SK-N-MC (cell line): ENCODE data around the gene RGS19.

ENCODE experiments used
- DNase-seq: peaks from one replicate; pipeline ENCODE4 v3.0.0-alpha.2; 2011; ENCODE audit warnings: low read depth, low spot score
- H3K27ac ChIP-seq: fragments of 200-600 bp; sonication (generic); 2 replicates; pipeline ENCODE4 v1.5.1; 2016; ENCODE audit warnings: mixed run types
- H3K36me3 ChIP-seq: fragments of 200-600 bp; sonication (generic); 2 replicates; pipeline ENCODE4 v1.6.1; 2017; ENCODE audit warnings: antibody characterized with exemption, low read length, mixed read lengths; ENCODE audit not compliant: insufficient read depth
- H3K4me3 ChIP-seq: fragments of 200-600 bp; sonication (generic); 2 replicates; pipeline ENCODE4 v1.5.1; 2016
- H3K9ac ChIP-seq: fragments of 200-600 bp; sonication (generic); 2 replicates; pipeline ENCODE4 v1.8.0; 2017; ENCODE audit warnings: mixed run types, mixed read lengths; ENCODE audit not compliant: insufficient read length
- H3K9me3 ChIP-seq: fragments of 200-600 bp; sonication (generic); 2 replicates; pipeline ENCODE4 v1.6.1; 2017; ENCODE audit warnings: low read depth, mild to moderate bottlenecking, antibody characterized with exemption, low read length, moderate library complexity, mixed read lengths
- EZH2 ChIP-seq: fragments of 200-600 bp; sonication (generic); IDR thresholded peaks from one replicate; pipeline ENCODE4 v1.6.1; 2017; ENCODE audit warnings: antibody characterized with exemption
- FOXP2 ChIP-seq: optimal IDR thresholded peaks from 2 replicates; pipeline ENCODE3; 2011; ENCODE audit warnings: mild to moderate bottlenecking, moderate library complexity; ENCODE audit not compliant: insufficient read depth; ENCODE audit errors: extremely low read length, control extremely low read depth
- POLR2AphosphoS5 ChIP-seq: IDR thresholded peaks from 2 replicates; pipeline ENCODE4 v1.6.1; 2012; ENCODE audit warnings: mild to moderate bottlenecking, low read depth, low read length, borderline replicate concordance

The RGS19 gene

GRCh38 chr20:64032706-64033624, 46.4 kb downstream of the RGS19 start:
- Histone ChIP-seq H3K27ac (no peak overlapping the region), H3K9ac (no peak overlapping the region), H3K9me3 (no peaks in the 10 kb centered on the region), H3K4me3 (no peak overlapping the region), H3K36me3 (peaks cover 25% of the 10 kb centered on the region; the same call in 1 of the 2 replicates)
- TF ChIP-seq EZH2 (no peak), FOXP2 (no peak), POLR2AphosphoS5 (no peak)
- DNase-seq = no peak

- no peak for TF ChIP-seq POLR2AphosphoS5
- no peak for TF ChIP-seq FOXP2
- no peak for TF ChIP-seq EZH2
- Histone ChIP-seq H3K4me3 (no peak overlapping the region), H3K9me3 (no peaks in the 10 kb centered on the region), H3K9ac (no peak overlapping the region), H3K36me3 (peaks cover 36% of the 10 kb centered on the region; the same call in 1 of the 2 replicates), H3K27ac (no peak overlapping the region)
- DNase-seq = no peak
These were observed 47.5 kb downstream of the RGS19 start for GRCh38 chr20:64031822-64032314.

DNA sequence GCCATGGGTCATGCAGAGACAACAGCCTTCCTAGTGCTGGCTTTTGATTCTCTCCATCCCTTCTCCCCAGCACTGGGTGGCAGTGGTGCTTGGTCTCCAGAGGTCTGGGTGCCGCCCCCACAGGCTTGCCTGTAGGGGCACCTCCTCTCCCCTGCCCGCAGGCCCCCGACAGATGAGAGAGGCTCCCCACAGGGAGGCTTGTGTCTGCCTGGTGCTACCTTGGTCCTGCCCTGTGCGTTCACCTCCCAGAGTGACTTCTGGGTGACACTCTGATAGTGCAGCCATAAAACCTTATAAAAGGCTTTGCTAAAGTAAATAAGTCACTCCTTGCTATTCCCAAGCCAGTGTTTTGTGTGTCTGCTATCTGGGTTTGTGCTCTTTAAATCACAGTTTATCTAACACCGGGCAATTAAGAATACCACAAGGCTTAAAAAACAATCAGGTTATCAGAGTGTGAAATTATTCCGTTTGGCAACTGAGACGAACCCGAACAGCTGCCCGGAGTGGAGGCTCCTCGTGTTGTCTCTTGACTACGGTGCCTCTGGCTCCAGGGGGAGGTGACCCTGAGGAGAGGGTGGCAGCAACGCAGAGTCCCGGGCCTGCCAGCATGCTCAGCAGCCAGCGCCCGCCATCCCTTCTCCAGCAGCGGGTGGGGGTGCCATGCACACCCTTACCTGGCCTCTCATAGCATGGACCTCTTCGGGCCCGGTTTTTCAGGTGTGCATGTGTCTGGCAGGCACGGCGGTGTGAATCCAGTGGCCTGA, 48.8 kb downstream of the RGS19 start:
- Histone ChIP-seq H3K27ac (no peak overlapping the region), H3K4me3 (no peak overlapping the region), H3K9me3 (no peaks in the 10 kb centered on the region), H3K36me3 (peaks cover 46% of the 10 kb centered on the region; the same call in 1 of the 2 replicates), H3K9ac (no peak overlapping the region)
- no peak for TF ChIP-seq EZH2
- no peak for TF ChIP-seq FOXP2
- no peak for TF ChIP-seq POLR2AphosphoS5
- no peak for DNase-seq

DNA sequence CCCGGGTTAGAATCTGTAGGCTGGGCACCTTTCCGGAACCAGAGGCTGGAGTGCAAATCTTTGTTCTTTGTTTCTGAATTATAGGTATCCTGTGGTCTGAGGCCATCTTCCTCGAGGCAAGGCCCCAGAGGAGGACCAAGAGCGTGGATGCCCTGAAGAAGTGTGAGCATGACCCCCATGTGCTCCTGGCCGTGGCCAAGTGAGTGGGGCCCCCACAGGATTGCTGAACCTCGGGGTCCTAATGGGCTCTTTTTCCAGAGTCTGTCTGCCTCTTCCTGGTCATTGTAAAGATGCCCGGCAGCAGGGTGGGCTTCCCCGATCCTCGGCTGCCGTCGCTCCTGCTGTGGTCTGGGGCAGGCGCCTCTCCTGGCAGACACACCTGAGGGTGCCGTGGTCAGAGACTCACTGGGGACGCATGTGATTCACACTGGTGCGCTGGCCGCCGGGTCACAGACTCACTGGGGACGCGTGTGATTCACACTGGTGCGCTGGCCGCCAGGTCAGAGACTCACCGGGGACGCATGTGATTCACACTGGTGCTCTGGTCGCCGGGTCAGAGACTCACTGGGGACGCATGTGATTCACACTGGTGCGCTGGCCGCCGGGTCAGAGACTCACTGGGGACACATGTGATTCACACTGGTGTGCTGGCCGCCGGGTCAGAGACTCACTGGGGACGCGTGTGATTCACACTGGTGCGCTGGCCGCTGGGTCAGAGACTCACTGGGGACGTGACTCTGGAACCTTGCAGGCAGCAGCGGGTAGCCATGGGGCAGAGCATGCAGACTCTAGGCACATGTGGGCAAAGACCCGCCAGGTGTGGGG, 49.8 kb downstream of the RGS19 start:
- no peak for DNase-seq
- peaks cover 55% of the 10 kb centered on the region; the same call in 1 of the 2 replicates for H3K36me3 ChIP-seq
- H3K27ac ChIP-seq = no peak overlapping the region
- no peak for TF ChIP-seq POLR2AphosphoS5
- no peak for TF ChIP-seq EZH2
- TF ChIP-seq FOXP2 = no peak
- H3K4me3 ChIP-seq = no peak overlapping the region
- no peak overlapping the region for H3K9ac ChIP-seq
- no peaks in the 10 kb centered on the region for H3K9me3 ChIP-seq

GRCh38 chr20:64027981-64028685, 51.2 kb downstream of the RGS19 start:
- H3K27ac ChIP-seq = no peak overlapping the region
- H3K9me3 ChIP-seq = no peaks in the 10 kb centered on the region
- H3K36me3 ChIP-seq = peaks cover 69% of the 10 kb centered on the region; the same call in 1 of the 2 replicates
- TF ChIP-seq FOXP2 (no peak), POLR2AphosphoS5 (no peak), EZH2 (no peak)
- no peak overlapping the region for H3K4me3 ChIP-seq
- no peak for DNase-seq
- no peak overlapping the region for H3K9ac ChIP-seq

DNA sequence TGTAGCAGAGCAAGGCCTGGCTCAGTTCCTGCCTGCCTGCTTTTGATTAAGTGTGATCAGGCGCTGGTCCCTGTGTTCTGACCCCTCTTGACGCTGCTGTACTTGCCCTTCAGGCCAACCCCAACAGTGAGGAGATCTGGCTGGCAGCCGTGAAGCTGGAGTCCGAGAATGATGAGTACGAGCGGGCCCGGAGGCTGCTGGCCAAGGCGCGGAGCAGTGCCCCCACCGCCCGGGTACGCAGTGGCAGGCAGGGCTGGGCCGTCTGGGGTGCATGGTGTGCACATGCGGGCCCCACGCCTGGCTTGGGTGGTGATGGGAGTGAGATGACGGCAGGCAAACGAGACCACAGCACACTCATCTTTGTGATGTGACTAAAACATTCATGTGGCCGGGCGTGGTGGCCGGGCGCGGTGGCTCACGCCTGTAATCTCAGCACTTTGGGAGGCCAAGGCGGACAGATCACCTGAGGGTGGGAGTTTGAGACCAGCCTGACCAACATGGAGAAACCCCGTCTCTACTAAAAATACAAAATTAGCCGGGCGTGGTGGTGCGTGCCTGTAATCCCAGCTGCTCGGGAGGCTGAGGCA, 53.4 kb downstream of the RGS19 start:
- H3K9me3 ChIP-seq = no peaks in the 10 kb centered on the region
- H3K27ac ChIP-seq = no peak overlapping the region
- DNase-seq = no peak
- no peak overlapping the region for H3K4me3 ChIP-seq
- H3K36me3 ChIP-seq = peaks cover 76% of the 10 kb centered on the region; the same call in 1 of the 2 replicates
- no peak overlapping the region for H3K9ac ChIP-seq
- TF ChIP-seq EZH2 (no peak), POLR2AphosphoS5 (no peak), FOXP2 (no peak)

GRCh38 chr20:64025101-64025825, 54.1 kb downstream of the RGS19 start:
- H3K36me3 ChIP-seq = peaks cover 76% of the 10 kb centered on the region; the same call in 1 of the 2 replicates
- TF ChIP-seq FOXP2 (no peak), EZH2 (no peak), POLR2AphosphoS5 (no peak)
- no peak for DNase-seq
- H3K9me3 ChIP-seq = no peaks in the 10 kb centered on the region
- H3K4me3 ChIP-seq = no peak overlapping the region
- H3K27ac ChIP-seq = no peak overlapping the region
- H3K9ac ChIP-seq = no peak overlapping the region
